HG02885 (cell line): Measurements from ENCODE around the gene TTC28.

Source experiments
- ATAC-seq: cut with Tn5 transposase; IDR thresholded peaks from one replicate; pipeline ENCODE4 v1.9.1; 2021; ENCODE audit warnings: mild to moderate bottlenecking; ENCODE audit not compliant: unreplicated experiment, poor library complexity

TTC28 gene

GRCh38 chr22:28137036-28137435 lies 542.6 kb downstream of the TTC28 start:
- no peak for ATAC-seq

- ATAC-seq = no peak
These were observed 547.2 kb downstream of the TTC28 start for GRCh38 chr22:28132466-28132865.

- no peak for ATAC-seq
These were observed 550.2 kb downstream of the TTC28 start for GRCh38 chr22:28129319-28129962.

GRCh38 chr22:28128827-28129226 lies 550.8 kb downstream of the TTC28 start:
- no peak for ATAC-seq

GRCh38 chr22:28125799-28126198 lies 553.8 kb downstream of the TTC28 start:
- ATAC-seq = no peak

GRCh38 chr22:28123989-28124766 lies 555.5 kb downstream of the TTC28 start:
- ATAC-seq = no peak

GRCh38 chr22:28120691-28121592 lies 558.7 kb downstream of the TTC28 start:
- ATAC-seq = no peak

- ATAC-seq = no peak
These were observed 560.5 kb downstream of the TTC28 start for GRCh38 chr22:28118957-28119631.

- ATAC-seq = no peak
These were observed 563.4 kb downstream of the TTC28 start for GRCh38 chr22:28116219-28116673.

GRCh38 chr22:28115426-28115825 lies 564.2 kb downstream of the TTC28 start:
- no peak for ATAC-seq

- ATAC-seq = no peak
These were observed 567.0 kb downstream of the TTC28 start for GRCh38 chr22:28112548-28113043.

- ATAC-seq = no peak
These were observed 567.5 kb downstream of the TTC28 start for GRCh38 chr22:28112190-28112544.

- ATAC-seq = no peak
These were observed 568.0 kb downstream of the TTC28 start for GRCh38 chr22:28111501-28112189.

GRCh38 chr22:28108851-28109250 lies 570.8 kb downstream of the TTC28 start:
- ATAC-seq = no peak

- ATAC-seq = no peak
These were observed 573.0 kb downstream of the TTC28 start for GRCh38 chr22:28106617-28107016.

- no peak for ATAC-seq
These were observed 573.7 kb downstream of the TTC28 start for GRCh38 chr22:28105988-28106387.

GRCh38 chr22:28105413-28105812 lies 574.2 kb downstream of the TTC28 start:
- ATAC-seq = no peak

GRCh38 chr22:28103596-28103995 lies 576.0 kb downstream of the TTC28 start:
- ATAC-seq = no peak

GRCh38 chr22:28102151-28102812 lies 577.4 kb downstream of the TTC28 start:
- no peak for ATAC-seq
